GM23338 (cell line): Measurements from ENCODE around the gene TRPC3. TPM values are rescaled to one million over a fixed set of nuclear protein-coding genes. Genes with fewer than 3 reads are reported as not detected.

Source experiments
- ATAC-seq: fragments of 200-7000 bp; cut with Tn5 transposase; 3 replicates; pipeline ENCODE4 v1.9.1; 2020
- DNase-seq: peaks from one replicate; pipeline ENCODE4 v3.0.0-alpha.2; 2015; ENCODE audit warnings: low spot score
- H2AFZ ChIP-seq: fragments of 200-600 bp; sonication (generic); 2 replicates; pipeline ENCODE4 v1.8.0; 2016; ENCODE audit warnings: antibody characterized with exemption, mild to moderate bottlenecking, moderate library complexity
- H3F3A ChIP-seq: fragments of 200-600 bp; sonication (generic); replicated peaks from 2 replicates; pipeline ENCODE4 v1.8.0; 2017; ENCODE audit warnings: antibody characterized with exemption, mixed run types, low read depth
- H3K27ac ChIP-seq: fragments of 200-600 bp; sonication (generic); 2 replicates; pipeline ENCODE4 v1.6.1; 2016; ENCODE audit warnings: low read depth
- H3K27me3 ChIP-seq: fragments of 200-600 bp; sonication (generic); 2 replicates; pipeline ENCODE4 v1.8.0; 2016; ENCODE audit warnings: mild to moderate bottlenecking, mixed run types, moderate library complexity; ENCODE audit not compliant: insufficient read depth
- H3K36me3 ChIP-seq: fragments of 200-600 bp; sonication (generic); 2 replicates; pipeline ENCODE4 v1.8.0; 2016; ENCODE audit warnings: mild to moderate bottlenecking; ENCODE audit not compliant: insufficient read depth
- H3K4me1 ChIP-seq: fragments of 200-600 bp; sonication (generic); 2 replicates; pipeline ENCODE4 v1.8.0; 2016; ENCODE audit warnings: mild to moderate bottlenecking, moderate library complexity; ENCODE audit not compliant: insufficient read depth
- H3K4me2 ChIP-seq: fragments of 200-600 bp; sonication (generic); 2 replicates; pipeline ENCODE4 v1.7.1; 2017; ENCODE audit warnings: mixed run types
- H3K4me3 ChIP-seq: fragments of 200-600 bp; sonication (generic); 2 replicates; pipeline ENCODE4 v1.6.1; 2016; ENCODE audit warnings: mixed run types
- H3K79me2 ChIP-seq: fragments of 200-600 bp; sonication (generic); replicated peaks from 2 replicates; pipeline ENCODE4 v1.8.0; 2017; ENCODE audit warnings: mild to moderate bottlenecking; ENCODE audit not compliant: insufficient read depth
- H3K9me2 ChIP-seq: fragments of 200-600 bp; sonication (generic); 2 replicates; pipeline ENCODE4 v1.8.0; 2017; ENCODE audit not compliant: insufficient read depth
- H4K20me1 ChIP-seq: fragments of 200-600 bp; sonication (generic); replicated peaks from 2 replicates; pipeline ENCODE4 v1.8.0; 2017; ENCODE audit warnings: mild to moderate bottlenecking; ENCODE audit not compliant: insufficient read depth
- H3K27ac Mint-ChIP-seq: 2 replicates; pipeline ENCODE4 v1.8.0; 2020; ENCODE audit warnings: inconsistent platforms, mild to moderate bottlenecking, moderate library complexity, mixed read lengths
- H3K27me3 Mint-ChIP-seq: 3 replicates; pipeline ENCODE4 v1.8.0; 2022; ENCODE audit warnings: low read depth, mild to moderate bottlenecking, moderate library complexity, mixed read lengths, inconsistent platforms; ENCODE audit not compliant: insufficient read depth, poor library complexity
- H3K36me3 Mint-ChIP-seq: 3 replicates; pipeline ENCODE4 v1.8.0; 2021; ENCODE audit warnings: low read depth, mild to moderate bottlenecking, inconsistent platforms, moderate library complexity, mixed read lengths
- H3K4me1 Mint-ChIP-seq: 3 replicates; pipeline ENCODE4 v1.8.0; 2020; ENCODE audit warnings: mild to moderate bottlenecking, inconsistent platforms, mixed read lengths
- H3K4me3 Mint-ChIP-seq: 3 replicates; pipeline ENCODE4 v1.8.0; 2021; ENCODE audit warnings: moderate library complexity, mild to moderate bottlenecking, inconsistent platforms, mixed read lengths
- H3K9me3 Mint-ChIP-seq: 3 replicates; pipeline ENCODE4 v1.8.0; 2020; ENCODE audit warnings: moderate library complexity, mild to moderate bottlenecking, inconsistent platforms, mixed read lengths
- CREB1 ChIP-seq: fragments of 250-450 bp; sonication (Bioruptor Pico); IDR thresholded peaks from 2 replicates; pipeline ENCODE4 v1.5.0; 2020; ENCODE audit warnings: low read depth, mild to moderate bottlenecking, moderate library complexity
- CTCF ChIP-seq, 2 experiments: fragments of 200-600 bp in 1 of 2; sonication (generic) in 1 of 2; conservative IDR thresholded peaks; 2 replicates each; pipeline versions ENCODE4 v1.5.1 to v1.6.1; 2016 to 2017; ENCODE audit warnings: antibody characterized with exemption in 2 of 2, low read depth in 2 of 2, mild to moderate bottlenecking in 2 of 2, moderate library complexity in 1 of 2
- ETS1 ChIP-seq: IDR thresholded peaks from 2 replicates; pipeline ENCODE4 v1.6.1; 2016; ENCODE audit warnings: antibody characterized with exemption
- EZH2 ChIP-seq: fragments of 200-600 bp; sonication (generic); IDR thresholded peaks from one replicate; pipeline ENCODE4 v1.8.0; 2017; ENCODE audit warnings: antibody characterized with exemption, mild to moderate bottlenecking, low read depth; ENCODE audit not compliant: unreplicated experiment
- EZH2phosphoT487 ChIP-seq: fragments of 200-600 bp; sonication (generic); IDR thresholded peaks from one replicate; pipeline ENCODE4 v1.8.1; 2018; ENCODE audit warnings: antibody characterized with exemption; ENCODE audit not compliant: unreplicated experiment
- JUNB ChIP-seq: IDR thresholded peaks from one replicate; pipeline ENCODE4 v1.6.1; 2016; ENCODE audit warnings: antibody characterized with exemption; ENCODE audit not compliant: unreplicated experiment
- POLR2AphosphoS5 ChIP-seq: IDR thresholded peaks from 2 replicates; pipeline ENCODE4 v1.6.1; 2016; ENCODE audit warnings: antibody characterized with exemption, low read depth
- REST ChIP-seq: IDR thresholded peaks from one replicate; pipeline ENCODE4 v1.6.1; 2018; ENCODE audit warnings: antibody characterized with exemption; ENCODE audit not compliant: unreplicated experiment
- ZNF114 ChIP-seq: fragments of 250-450 bp; sonication (Bioruptor Pico); IDR thresholded peaks from 2 replicates; pipeline ENCODE4 v1.5.0; 2020; ENCODE audit warnings: mild to moderate bottlenecking, moderate library complexity
- ZNF462 ChIP-seq: fragments of 250-450 bp; sonication (Bioruptor Pico); IDR thresholded peaks from 2 replicates; pipeline ENCODE4 v1.5.0; 2020; ENCODE audit warnings: mild to moderate bottlenecking, moderate library complexity
- polyA plus RNA-seq: library from polyadenylated mRNA; unstranded; fragments of >200 nt; fragmentation: Nextera tagmentation; extraction: Ambion mirVana; gene quantifications from 2 replicates; pipeline ENCODE4 v1.2.1, GENCODE V29; 2016
- total RNA-seq: library from RNA; depleted of rRNA; stranded (reverse); fragments of >200 nt; shearing (Covaris generic); gene quantifications from 2 replicates; pipeline ENCODE4 v1.2.3, GENCODE V29; 2014

TRPC3 gene
- total and polyA plus RNA-seq, 2 experiments from 2014 or later, result 0.44 to 1.0 TPM

- Histone ChIP-seq H3K27me3 (no peaks in the 10 kb centered on the region), H3K27ac (no peak overlapping the region), H3K4me3 (no peak overlapping the region), H3F3A (no peaks in the 10 kb centered on the region), H3K4me1 (no peaks in the 10 kb centered on the region), H3K4me2 (no peak overlapping the region), H3K36me3 (no peaks in the 10 kb centered on the region), H3K9me2 (no peaks in the 10 kb centered on the region), H2AFZ (no peak overlapping the region), H4K20me1 (no peaks in the 10 kb centered on the region), H3K79me2 (no peaks in the 10 kb centered on the region)
- Mint-ChIP-seq H3K27ac (no peak overlapping the region), H3K36me3 (no peaks in the 10 kb centered on the region), H3K4me1 (no peaks in the 10 kb centered on the region), H3K9me3 (no peaks in the 10 kb centered on the region), H3K27me3 (no peaks in the 10 kb centered on the region), H3K4me3 (no peak overlapping the region)
- no peak for ATAC-seq
- DNase-seq, result no peak
- TF ChIP-seq REST (no peak), CREB1 (no peak), ZNF114 (CRISPR knock-in tag) (no peak), CTCF (conservative IDR thresholded peaks at IDR 0.05; ENCODE audit: low read depth in 2 of 2) (no peak), EZH2 (no peak), ETS1 (no peak), EZH2phosphoT487 (no peak), ZNF462 (no peak), JUNB (no peak), POLR2AphosphoS5 (no peak)
These were observed 17.0 kb upstream of the TRPC3 start for GRCh38 chr4:121968859-121969258.
